Measurements from ENCODE around the gene TNXB.

Gene TNXB

DNA sequence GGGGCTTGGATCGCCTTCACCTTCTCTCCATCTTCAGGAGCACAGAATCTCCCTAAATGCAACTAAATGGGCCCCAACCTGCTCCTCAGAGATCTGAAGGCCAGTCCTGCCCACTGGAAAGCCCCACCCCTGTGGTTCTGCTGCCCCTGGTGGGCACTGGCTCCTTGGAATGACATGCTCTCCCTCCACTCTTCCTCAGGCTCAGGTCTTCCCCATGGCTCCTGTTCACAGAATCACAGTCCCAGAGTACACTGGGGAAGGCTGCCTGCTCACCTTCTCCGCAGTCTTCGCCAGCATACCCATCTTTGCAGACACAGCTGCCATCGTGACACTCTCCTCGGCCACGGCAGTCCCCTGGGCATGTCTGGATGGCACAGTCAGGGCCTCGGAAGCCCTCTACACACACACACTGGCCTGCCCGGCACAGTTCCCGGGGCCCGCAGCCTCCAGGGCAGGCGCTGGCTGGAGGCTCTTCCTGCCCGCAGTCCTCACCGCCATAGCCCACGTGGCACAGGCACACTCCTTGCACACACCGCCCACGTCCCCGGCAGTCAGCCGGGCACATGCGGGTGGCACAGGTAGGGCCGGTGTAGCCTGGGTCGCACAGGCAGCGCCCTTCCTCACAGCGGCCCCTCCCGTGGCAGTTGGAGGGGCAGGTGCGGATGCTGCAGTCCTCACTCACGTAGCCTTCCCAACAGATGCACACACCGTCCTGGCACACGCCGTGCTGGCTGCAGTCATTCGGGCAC lies 13.6 kb downstream of the TNXB start:
- no peak overlapping the region for H3K56ac ChIP-seq (ENCODE audit: low read length)
- H3K9ac ChIP-seq (ENCODE audit: low read length) = no peak overlapping the region
- H3K4me1 ChIP-seq (ENCODE audit: control insufficient read depth, low read depth, low read length) = no peaks in the 10 kb centered on the region
- no peak for DNase-seq
- no CpG with 5 or more reads among the region's 30 CpGs for WGBS (ENCODE audit: extremely low coverage, insufficient coverage, low lambda C conversion rate)
- H2BK120ac ChIP-seq (ENCODE audit: low read depth, low read length) = no peak overlapping the region
- H3K4me3 ChIP-seq (ENCODE audit: low read length) = no peak overlapping the region
- H4K8ac ChIP-seq (ENCODE audit: low read depth, low read length) = no peak overlapping the region
- no peak overlapping the region for H3K27ac ChIP-seq (ENCODE audit: low read depth, low read length)
- no peak overlapping the region for H2BK15ac ChIP-seq (replicated peaks; ENCODE audit: low read depth)
- no peak overlapping the region for H3K23ac ChIP-seq (ENCODE audit: low read length)
- H4K5ac ChIP-seq (ENCODE audit: low read length) = no peak overlapping the region
- H3K18ac ChIP-seq (ENCODE audit: low read length) = no peak overlapping the region
- H3K79me2 ChIP-seq (ENCODE audit: control insufficient read depth, insufficient read depth, low read length) = no peaks in the 10 kb centered on the region
- H3K4me2 ChIP-seq (ENCODE audit: low read length) = no peak overlapping the region
- no peaks in the 10 kb centered on the region for H3K36me3 ChIP-seq (ENCODE audit: control insufficient read depth, insufficient read depth, low read length)
- no peak overlapping the region for H3K4ac ChIP-seq (ENCODE audit: low read depth, low read length)
- H2AK5ac ChIP-seq (ENCODE audit: low read length) = no peak overlapping the region
- no peaks in the 10 kb centered on the region for H3K79me1 ChIP-seq (ENCODE audit: low read length)
- no peak overlapping the region for H2BK5ac ChIP-seq (ENCODE audit: low read length)
- H3K27me3 ChIP-seq (ENCODE audit: insufficient read depth, low read length, poor library complexity) = no peaks in the 10 kb centered on the region

DNA sequence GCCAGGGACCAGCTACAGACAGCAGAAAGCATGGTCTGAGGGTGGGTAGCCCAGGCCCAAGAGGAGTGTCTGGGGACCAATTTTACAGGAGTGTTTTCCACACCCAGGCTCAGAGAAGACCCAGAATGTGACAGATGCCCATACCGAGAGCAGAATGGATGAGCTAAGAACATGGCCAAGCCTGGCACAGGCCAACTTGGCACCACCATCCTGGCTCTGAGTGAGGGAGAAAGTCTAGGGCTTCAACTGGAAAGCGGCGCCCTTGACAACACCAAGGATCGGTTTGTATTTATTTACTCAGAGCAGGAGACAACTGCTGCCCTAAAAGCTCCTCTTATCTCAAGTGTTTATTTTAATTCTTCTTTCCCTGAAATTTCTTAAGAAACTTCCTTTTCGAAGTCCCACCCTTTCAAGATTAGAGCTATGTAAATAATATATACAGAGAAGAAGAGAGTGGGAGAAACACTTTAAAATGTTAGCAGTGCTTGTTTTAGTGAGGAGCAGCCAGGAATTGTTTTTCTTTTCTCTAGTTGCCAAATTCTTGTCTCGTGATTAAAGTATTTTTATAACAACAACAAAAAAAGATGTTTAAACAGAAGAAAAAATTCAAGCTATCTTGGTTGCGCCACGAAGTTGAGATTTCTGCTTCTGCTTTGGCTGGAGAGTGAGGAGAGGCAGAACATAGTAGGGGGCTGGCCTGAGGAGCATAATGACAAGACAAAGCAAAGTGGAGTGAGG lies 16.2 kb downstream of the TNXB start:
- no peak overlapping the region for H3K4me3 ChIP-seq (ENCODE audit: low read length)
- no peaks in the 10 kb centered on the region for H3K79me1 ChIP-seq (ENCODE audit: low read length)
- H3K9ac ChIP-seq (ENCODE audit: low read length) = no peak overlapping the region
- H3K18ac ChIP-seq (ENCODE audit: low read length) = no peak overlapping the region
- no peak overlapping the region for H3K4ac ChIP-seq (ENCODE audit: low read depth, low read length)
- H3K4me2 ChIP-seq (ENCODE audit: low read length) = no peak overlapping the region
- H3K23ac ChIP-seq (ENCODE audit: low read length) = no peak overlapping the region
- no peak overlapping the region for H4K8ac ChIP-seq (ENCODE audit: low read depth, low read length)
- H3K36me3 ChIP-seq (ENCODE audit: control insufficient read depth, insufficient read depth, low read length) = no peaks in the 10 kb centered on the region
- no peak overlapping the region for H3K56ac ChIP-seq (ENCODE audit: low read length)
- H3K79me2 ChIP-seq (ENCODE audit: control insufficient read depth, insufficient read depth, low read length) = no peaks in the 10 kb centered on the region
- no peak overlapping the region for H2AK5ac ChIP-seq (ENCODE audit: low read length)
- no peak overlapping the region for H2BK120ac ChIP-seq (ENCODE audit: low read depth, low read length)
- H4K5ac ChIP-seq (ENCODE audit: low read length) = no peak overlapping the region
- no CpG with 5 or more reads among the region's 8 CpGs for WGBS (ENCODE audit: extremely low coverage, insufficient coverage, low lambda C conversion rate)
- no peak overlapping the region for H2BK15ac ChIP-seq (replicated peaks; ENCODE audit: low read depth)
- no peaks in the 10 kb centered on the region for H3K27me3 ChIP-seq (ENCODE audit: insufficient read depth, low read length, poor library complexity)
- no peaks in the 10 kb centered on the region for H3K4me1 ChIP-seq (ENCODE audit: control insufficient read depth, low read depth, low read length)
- H2BK5ac ChIP-seq (ENCODE audit: low read length) = no peak overlapping the region
- no peak overlapping the region for H3K27ac ChIP-seq (ENCODE audit: low read depth, low read length)
- no peak for DNase-seq

DNA sequence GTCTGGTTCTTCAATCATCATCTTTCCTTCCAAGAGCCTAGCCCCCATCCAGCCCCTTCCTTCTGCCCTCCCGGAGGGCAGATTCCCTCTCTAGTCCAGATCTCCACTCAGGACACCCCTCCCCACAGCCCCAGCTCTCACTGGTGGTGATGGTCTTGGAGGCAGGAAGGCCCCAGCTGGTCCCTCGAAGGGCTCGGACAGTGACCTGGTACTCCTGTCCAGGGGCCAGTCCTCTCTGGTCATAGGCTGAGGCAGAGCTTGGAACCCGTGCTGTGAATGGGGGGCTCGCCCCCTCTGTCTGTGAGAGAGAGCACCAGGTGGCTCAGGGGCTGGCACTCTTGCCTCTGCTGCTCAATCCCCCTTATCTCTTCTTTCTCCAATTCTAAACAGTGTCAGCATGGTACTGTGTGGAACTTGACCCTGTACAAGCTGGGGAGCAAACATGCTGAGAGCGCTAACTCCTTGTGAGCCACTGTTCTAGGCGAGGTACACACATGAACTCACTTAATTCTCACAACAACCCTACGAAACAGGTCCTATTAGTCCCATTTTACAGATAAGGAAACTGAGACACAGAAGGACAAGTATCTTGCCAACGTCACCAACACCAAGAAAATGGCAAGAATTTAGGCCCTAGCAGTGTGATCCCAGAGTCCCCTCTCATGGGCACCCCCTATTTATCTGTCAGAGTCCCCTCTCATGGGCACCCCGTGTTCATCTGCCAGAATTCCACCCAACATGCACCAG lies 19.9 kb downstream of the TNXB start:
- no peak overlapping the region for H3K18ac ChIP-seq (ENCODE audit: low read length)
- no peak overlapping the region for H3K27ac ChIP-seq (ENCODE audit: low read depth, low read length)
- no peak overlapping the region for H3K23ac ChIP-seq (ENCODE audit: low read length)
- H2AK5ac ChIP-seq (ENCODE audit: low read length) = no peak overlapping the region
- no peak overlapping the region for H3K4me2 ChIP-seq (ENCODE audit: low read length)
- no peaks in the 10 kb centered on the region for H3K27me3 ChIP-seq (ENCODE audit: insufficient read depth, low read length, poor library complexity)
- no peak overlapping the region for H3K56ac ChIP-seq (ENCODE audit: low read length)
- H3K4ac ChIP-seq (ENCODE audit: low read depth, low read length) = no peak overlapping the region
- H3K79me2 ChIP-seq (ENCODE audit: control insufficient read depth, insufficient read depth, low read length) = no peaks in the 10 kb centered on the region
- no peak overlapping the region for H2BK5ac ChIP-seq (ENCODE audit: low read length)
- no peak for DNase-seq
- no CpG with 5 or more reads among the region's 10 CpGs for whole genome bisulfite sequencing (ENCODE audit: extremely low coverage, insufficient coverage, low lambda C conversion rate)
- H3K4me3 ChIP-seq (ENCODE audit: low read length) = no peak overlapping the region
- no peak overlapping the region for H2BK15ac ChIP-seq (replicated peaks; ENCODE audit: low read depth)
- no peak overlapping the region for H4K8ac ChIP-seq (ENCODE audit: low read depth, low read length)
- H3K9ac ChIP-seq (ENCODE audit: low read length) = no peak overlapping the region
- no peak overlapping the region for H2BK120ac ChIP-seq (ENCODE audit: low read depth, low read length)
- H3K4me1 ChIP-seq (ENCODE audit: control insufficient read depth, low read depth, low read length) = no peaks in the 10 kb centered on the region
- no peak overlapping the region for H4K5ac ChIP-seq (ENCODE audit: low read length)
- no peaks in the 10 kb centered on the region for H3K36me3 ChIP-seq (ENCODE audit: control insufficient read depth, insufficient read depth, low read length)
- no peaks in the 10 kb centered on the region for H3K79me1 ChIP-seq (ENCODE audit: low read length)

DNA sequence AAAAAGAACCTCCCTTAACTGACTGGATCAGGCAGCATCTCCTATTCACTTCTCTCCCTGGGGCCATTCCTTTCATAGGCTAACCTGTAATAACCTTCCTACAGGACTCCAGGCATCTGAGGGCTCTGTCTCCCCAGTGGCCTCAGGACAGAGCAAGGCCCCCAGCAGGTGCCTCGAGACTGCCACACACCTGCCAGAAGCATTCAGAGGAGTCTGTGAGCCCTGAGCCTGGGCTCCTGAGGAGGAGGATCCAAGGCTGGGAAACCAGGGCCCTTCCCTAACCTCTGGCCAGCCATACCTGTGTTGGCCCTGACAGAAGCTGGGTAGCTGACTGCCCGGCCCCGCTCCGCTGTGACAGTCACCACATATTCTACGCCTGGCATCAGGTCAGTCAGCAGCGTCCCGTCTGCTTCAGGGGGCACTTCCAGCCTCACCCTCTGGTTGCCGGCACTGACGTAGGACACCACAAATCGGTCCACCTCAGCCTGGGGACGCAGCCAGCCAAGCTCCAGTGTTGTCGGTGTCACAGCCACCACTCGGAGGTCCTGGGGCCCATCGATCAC lies 20.6 kb downstream of the TNXB start:
- H3K27ac ChIP-seq (ENCODE audit: low read depth, low read length) = no peak overlapping the region
- H2AK5ac ChIP-seq (ENCODE audit: low read length) = no peak overlapping the region
- no peaks in the 10 kb centered on the region for H3K4me1 ChIP-seq (ENCODE audit: control insufficient read depth, low read depth, low read length)
- no peak overlapping the region for H4K8ac ChIP-seq (ENCODE audit: low read depth, low read length)
- no peak overlapping the region for H2BK5ac ChIP-seq (ENCODE audit: low read length)
- WGBS (ENCODE audit: extremely low coverage, insufficient coverage, low lambda C conversion rate) = no CpG with 5 or more reads among the region's 14 CpGs
- no peak for DNase-seq
- no peaks in the 10 kb centered on the region for H3K79me2 ChIP-seq (ENCODE audit: control insufficient read depth, insufficient read depth, low read length)
- H3K23ac ChIP-seq (ENCODE audit: low read length) = peak overlapping the region; percentile 71
- H3K4me2 ChIP-seq (ENCODE audit: low read length) = no peak overlapping the region
- H3K56ac ChIP-seq (ENCODE audit: low read length) = peak overlapping the region; percentile 37
- no peaks in the 10 kb centered on the region for H3K36me3 ChIP-seq (ENCODE audit: control insufficient read depth, insufficient read depth, low read length)
- H3K4ac ChIP-seq (ENCODE audit: low read depth, low read length) = no peak overlapping the region
- no peaks in the 10 kb centered on the region for H3K79me1 ChIP-seq (ENCODE audit: low read length)
- H4K5ac ChIP-seq (ENCODE audit: low read length) = no peak overlapping the region
- H2BK120ac ChIP-seq (ENCODE audit: low read depth, low read length) = no peak overlapping the region
- no peak overlapping the region for H2BK15ac ChIP-seq (replicated peaks; ENCODE audit: low read depth)
- H3K18ac ChIP-seq (ENCODE audit: low read length) = no peak overlapping the region
- no peak overlapping the region for H3K9ac ChIP-seq (ENCODE audit: low read length)
- H3K4me3 ChIP-seq (ENCODE audit: low read length) = no peak overlapping the region
- H3K27me3 ChIP-seq (ENCODE audit: insufficient read depth, low read length, poor library complexity) = no peaks in the 10 kb centered on the region

- Histone ChIP-seq H3K18ac (ENCODE audit: low read length) (peak overlapping the region; percentile 81), H3K4me3 (ENCODE audit: low read length) (no peak overlapping the region), H4K5ac (ENCODE audit: low read length) (no peak overlapping the region), H3K4me2 (ENCODE audit: low read length) (no peak overlapping the region), H3K9ac (ENCODE audit: low read length) (peak overlapping the region; percentile 55), H3K36me3 (ENCODE audit: control insufficient read depth, insufficient read depth, low read length) (no peaks in the 10 kb centered on the region), H3K79me2 (ENCODE audit: control insufficient read depth, insufficient read depth, low read length) (no peaks in the 10 kb centered on the region), H4K8ac (ENCODE audit: low read depth, low read length) (no peak overlapping the region), H2AK5ac (ENCODE audit: low read length) (no peak overlapping the region), H3K4me1 (ENCODE audit: control insufficient read depth, low read depth, low read length) (no peaks in the 10 kb centered on the region), H3K27me3 (ENCODE audit: insufficient read depth, low read length, poor library complexity) (no peaks in the 10 kb centered on the region), H3K27ac (ENCODE audit: low read depth, low read length) (no peak overlapping the region), H3K23ac (ENCODE audit: low read length) (no peak overlapping the region), H3K79me1 (ENCODE audit: low read length) (no peaks in the 10 kb centered on the region), H2BK120ac (ENCODE audit: low read depth, low read length) (peak overlapping the region; percentile 62), H3K56ac (ENCODE audit: low read length) (peak overlapping the region; percentile 74), H2BK5ac (ENCODE audit: low read length) (no peak overlapping the region), H3K4ac (ENCODE audit: low read depth, low read length) (no peak overlapping the region), H2BK15ac (replicated peaks; ENCODE audit: low read depth) (no peak overlapping the region)
- no CpG with 5 or more reads among the region's 50 CpGs for WGBS (ENCODE audit: extremely low coverage, insufficient coverage, low lambda C conversion rate)
- peak; percentile 95 for DNase-seq
Observed at GRCh38 chr6:32087574-32088486, 21.3 kb downstream of the TNXB start.
